Cardiac muscle cell (in vitro differentiated cells and primary cell): ENCODE measurements around the gene USP21. TPM values are rescaled to one million over a fixed set of nuclear protein-coding genes. Genes with fewer than 3 reads are reported as not detected.

Source experiments
- DNase-seq, 2 donors: peaks; one replicate each; pipeline versions ENCODE4 v3.0.0 to v3.0.0-alpha.2; 2010 to 2017; ENCODE audit warnings: low read depth in 1 of 2, low spot score in 1 of 2
- H3K27ac ChIP-seq: fragments of 200-600 bp; sonication (generic); 2 replicates; pipeline ENCODE4 v1.5.1; 2016
- H3K27me3 ChIP-seq: fragments of 200-600 bp; sonication (generic); 2 replicates; pipeline ENCODE4 v1.6.0; 2016; ENCODE audit warnings: control low read depth
- H3K36me3 ChIP-seq: fragments of 200-600 bp; sonication (generic); 2 replicates; pipeline ENCODE4 v1.5.1; 2016; ENCODE audit warnings: control low read depth
- H3K4me1 ChIP-seq: fragments of 200-600 bp; sonication (generic); 2 replicates; pipeline ENCODE4 v1.8.1; 2017; ENCODE audit warnings: low read depth, mild to moderate bottlenecking, mixed run types
- H3K4me3 ChIP-seq: fragments of 200-600 bp; sonication (generic); 2 replicates; pipeline ENCODE4 v1.5.1; 2016; ENCODE audit warnings: mild to moderate bottlenecking
- H3K9me3 ChIP-seq: fragments of 200-600 bp; sonication (generic); 2 replicates; pipeline ENCODE4 v1.5.1; 2017; ENCODE audit warnings: low read depth, mild to moderate bottlenecking, control low read depth
- polyA plus RNA-seq: library from polyadenylated mRNA; unstranded; fragments of >200 nt; fragmentation: Nextera tagmentation; extraction: Ambion mirVana; gene quantifications from 2 replicates; pipeline ENCODE4 v1.2.1, GENCODE V29; 2016
- total RNA-seq: library from RNA; depleted of rRNA; stranded (reverse); fragments of >200 nt; gene quantifications from 2 replicates; pipeline ENCODE4 v1.2.3, GENCODE V29; 2016
- TF ChIP-seq, protein P1 (sequence below): IDR thresholded peaks from 2 replicates; pipeline ENCODE4 v1.5.1; 2012; ENCODE audit warnings: low read depth, mild to moderate bottlenecking, low read length

Gene USP21
- total and polyA plus RNA-seq, 2 experiments from 2014 or later, result 19.6 to 48.8 TPM

DNA sequence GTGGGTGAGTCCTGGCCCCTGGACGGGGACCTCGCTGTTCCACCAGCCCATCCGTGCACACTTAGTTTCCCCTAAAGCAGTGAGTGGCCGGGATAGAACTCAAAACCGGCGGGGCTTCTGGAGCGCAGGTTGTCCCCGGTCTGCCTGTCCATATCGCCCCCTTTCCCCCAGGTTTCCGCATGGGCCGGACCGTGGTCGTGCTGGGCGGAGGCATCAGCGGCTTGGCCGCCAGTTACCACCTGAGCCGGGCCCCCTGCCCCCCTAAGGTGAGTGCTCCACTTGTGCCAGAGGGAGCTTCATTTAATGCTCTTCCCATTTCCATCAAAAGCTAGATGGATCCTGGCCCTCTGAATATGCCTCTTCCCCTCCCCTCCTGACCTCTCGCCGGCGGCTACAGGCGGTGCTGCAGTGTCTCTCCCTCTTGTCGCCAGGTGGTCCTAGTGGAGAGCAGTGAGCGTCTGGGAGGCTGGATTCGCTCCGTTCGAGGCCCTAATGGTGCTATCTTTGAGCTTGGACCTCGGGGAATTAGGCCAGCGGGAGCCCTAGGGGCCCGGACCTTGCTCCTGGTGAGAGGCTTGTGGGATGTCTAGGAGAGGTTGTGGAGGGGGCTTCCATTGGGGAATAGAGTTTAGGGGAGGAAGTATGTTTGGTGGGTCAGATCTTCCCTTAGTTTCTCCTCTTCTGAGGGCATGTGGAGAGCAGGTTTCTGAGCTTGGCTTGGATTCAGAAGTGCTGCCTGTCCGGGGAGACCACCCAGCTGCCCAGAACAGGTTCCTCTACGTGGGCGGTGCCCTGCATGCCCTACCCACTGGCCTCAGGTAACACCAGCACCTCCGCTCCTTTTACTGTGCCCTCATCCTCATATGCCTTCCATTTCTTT is 7.6 kb downstream of the USP21 start:
- peak in 1 of 2 donors; percentile 59 for DNase-seq
- no peaks in the 10 kb centered on the region for H3K4me1 ChIP-seq
- TF ChIP-seq, protein P1, sequence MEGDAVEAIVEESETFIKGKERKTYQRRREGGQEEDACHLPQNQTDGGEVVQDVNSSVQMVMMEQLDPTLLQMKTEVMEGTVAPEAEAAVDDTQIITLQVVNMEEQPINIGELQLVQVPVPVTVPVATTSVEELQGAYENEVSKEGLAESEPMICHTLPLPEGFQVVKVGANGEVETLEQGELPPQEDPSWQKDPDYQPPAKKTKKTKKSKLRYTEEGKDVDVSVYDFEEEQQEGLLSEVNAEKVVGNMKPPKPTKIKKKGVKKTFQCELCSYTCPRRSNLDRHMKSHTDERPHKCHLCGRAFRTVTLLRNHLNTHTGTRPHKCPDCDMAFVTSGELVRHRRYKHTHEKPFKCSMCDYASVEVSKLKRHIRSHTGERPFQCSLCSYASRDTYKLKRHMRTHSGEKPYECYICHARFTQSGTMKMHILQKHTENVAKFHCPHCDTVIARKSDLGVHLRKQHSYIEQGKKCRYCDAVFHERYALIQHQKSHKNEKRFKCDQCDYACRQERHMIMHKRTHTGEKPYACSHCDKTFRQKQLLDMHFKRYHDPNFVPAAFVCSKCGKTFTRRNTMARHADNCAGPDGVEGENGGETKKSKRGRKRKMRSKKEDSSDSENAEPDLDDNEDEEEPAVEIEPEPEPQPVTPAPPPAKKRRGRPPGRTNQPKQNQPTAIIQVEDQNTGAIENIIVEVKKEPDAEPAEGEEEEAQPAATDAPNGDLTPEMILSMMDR, result no peak

DNA sequence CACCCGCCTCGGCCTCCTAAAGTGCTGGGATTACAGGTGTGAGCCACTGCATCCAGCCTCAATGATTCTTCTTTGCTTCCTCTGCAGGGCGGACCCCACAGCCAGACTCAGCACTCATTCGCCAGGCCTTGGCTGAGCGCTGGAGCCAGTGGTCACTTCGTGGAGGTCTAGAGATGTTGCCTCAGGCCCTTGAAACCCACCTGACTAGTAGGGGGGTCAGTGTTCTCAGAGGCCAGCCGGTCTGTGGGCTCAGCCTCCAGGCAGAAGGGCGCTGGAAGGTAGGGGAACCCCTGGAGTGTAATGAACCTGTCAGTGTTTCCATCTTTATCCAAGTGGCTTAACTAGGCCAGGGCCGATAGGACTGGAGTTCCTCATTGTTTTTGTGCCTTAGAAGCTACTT is 9.6 kb downstream of the USP21 start:
- Histone ChIP-seq H3K4me1 (no peaks in the 10 kb centered on the region), H3K4me3 (no peak overlapping the region), H3K9me3 (no peaks in the 10 kb centered on the region), H3K27ac (no peak overlapping the region), H3K27me3 (no peaks in the 10 kb centered on the region), H3K36me3 (peaks cover 30% of the 10 kb centered on the region)
- TF ChIP-seq, protein P1, result no peak
- DNase-seq, result no peak

More for the DNA sequence above, 7.6 kb downstream of the USP21 start:
- peak overlapping the region; percentile 40 for H3K27ac ChIP-seq
- H3K27me3 ChIP-seq, result no peaks in the 10 kb centered on the region
- peaks cover 21% of the 10 kb centered on the region for H3K36me3 ChIP-seq
- H3K9me3 ChIP-seq, result no peaks in the 10 kb centered on the region
- H3K4me3 ChIP-seq, result peak overlapping the region; percentile 60

DNA sequence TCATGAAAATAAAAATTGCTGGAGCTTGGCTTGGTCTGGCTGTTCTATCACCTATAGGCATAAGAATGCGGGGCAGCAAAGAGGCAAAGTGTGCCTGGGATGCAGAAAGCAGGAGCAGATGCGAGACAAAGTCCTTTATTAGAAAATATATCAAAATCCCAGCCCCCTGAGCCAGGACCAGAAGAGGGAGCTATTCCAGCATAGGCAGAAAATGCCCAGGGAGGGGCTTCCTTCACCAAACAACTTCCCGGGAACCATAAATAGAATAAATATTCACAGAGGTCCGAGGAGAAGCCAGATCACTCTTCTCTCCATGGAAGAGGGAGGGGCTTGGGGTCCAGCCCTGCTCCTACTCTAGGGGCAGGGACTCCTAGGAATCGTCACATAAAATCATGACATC is 11.9 kb downstream of the USP21 start:
- Histone ChIP-seq H3K9me3 (no peaks in the 10 kb centered on the region), H3K4me1 (no peaks in the 10 kb centered on the region), H3K4me3 (no peak overlapping the region), H3K36me3 (peaks cover 37% of the 10 kb centered on the region), H3K27me3 (no peaks in the 10 kb centered on the region), H3K27ac (no peak overlapping the region)
- TF ChIP-seq, protein P1, result peak; percentile 15
- no peak for DNase-seq

DNA sequence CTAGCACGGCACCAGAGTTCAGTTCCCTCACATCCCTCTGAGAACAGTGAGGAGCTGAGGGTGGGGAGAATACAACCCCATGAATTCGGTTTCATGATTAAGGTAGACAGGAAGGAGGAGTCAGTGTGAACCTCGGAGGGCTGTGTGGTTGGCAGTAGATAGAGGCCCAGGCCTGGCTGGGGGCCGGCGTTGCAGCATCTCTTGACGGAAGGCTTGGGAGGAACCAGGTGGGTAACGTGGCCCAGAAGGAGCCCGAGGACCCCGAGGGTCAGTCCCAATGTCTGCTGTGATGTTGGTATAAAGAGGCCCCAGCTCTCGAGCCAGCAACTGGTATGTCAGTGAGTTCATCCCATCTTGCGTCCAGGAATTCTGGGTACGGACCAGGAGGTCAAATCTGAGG is 12.4 kb downstream of the USP21 start:
- Histone ChIP-seq H3K36me3 (peaks cover 37% of the 10 kb centered on the region), H3K4me1 (no peaks in the 10 kb centered on the region), H3K9me3 (no peaks in the 10 kb centered on the region)

DNA sequence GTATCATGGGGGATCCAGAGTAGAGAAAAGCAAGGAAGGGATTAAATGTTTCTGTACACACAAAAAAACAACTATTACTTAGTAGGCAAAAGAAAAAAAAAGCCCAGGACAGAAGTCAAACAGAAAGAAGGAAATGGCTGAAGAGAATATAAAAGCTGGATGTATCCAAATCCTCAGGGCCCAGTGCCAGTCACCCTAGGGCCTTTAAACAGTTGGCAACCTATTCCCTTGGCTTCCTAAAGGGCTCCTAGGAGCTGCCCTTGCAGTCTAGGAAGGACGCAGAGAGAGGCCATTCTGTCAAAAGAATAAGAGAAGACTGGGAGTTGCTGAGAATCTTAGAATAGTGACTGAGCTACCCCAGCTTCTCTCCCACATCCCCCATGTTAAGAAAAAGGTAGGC is 13.0 kb downstream of the USP21 start:
- Histone ChIP-seq H3K4me3 (no peak overlapping the region), H3K27me3 (no peaks in the 10 kb centered on the region), H3K27ac (no peak overlapping the region), H3K36me3 (peaks cover 37% of the 10 kb centered on the region), H3K9me3 (no peaks in the 10 kb centered on the region), H3K4me1 (no peaks in the 10 kb centered on the region)
- TF ChIP-seq, protein P1, result no peak
- DNase-seq, result no peak

More for the DNA sequence above, 12.4 kb downstream of the USP21 start:
- Histone ChIP-seq H3K4me3 (no peak overlapping the region), H3K27ac (no peak overlapping the region), H3K27me3 (no peaks in the 10 kb centered on the region)
- no peak for DNase-seq
- TF ChIP-seq, protein P1, result no peak
